Fibroblast of pulmonary artery (primary cell): Measurements from ENCODE around the gene CRHR1.

Experiments
- DNase-seq: peaks from one replicate; pipeline ENCODE4 v3.0.0-alpha.2; 2010; ENCODE audit warnings: low read depth
- H3K4me3 ChIP-seq: replicated peaks from 2 replicates; pipeline ENCODE4 v1.5.1; 2011; ENCODE audit warnings: low read depth, mild to moderate bottlenecking, control low read depth, low read length, moderate library complexity
- CTCF ChIP-seq: IDR thresholded peaks from 2 replicates; pipeline ENCODE4 v1.5.1; 2011; ENCODE audit warnings: mild to moderate bottlenecking, control low read depth, low read length, inconsistent platforms; ENCODE audit errors: missing control alignments

Gene CRHR1

GRCh38 chr17:45757431-45758218 lies 26.5 kb upstream of the CRHR1 start:
- TF ChIP-seq CTCF, result no peak
- DNase-seq, result no peak
- H3K4me3 ChIP-seq, result no peak overlapping the region

GRCh38 chr17:45758544-45758943 lies 25.6 kb upstream of the CRHR1 start:
- no peak for DNase-seq
- TF ChIP-seq CTCF, result no peak
- no peak overlapping the region for H3K4me3 ChIP-seq

GRCh38 chr17:45759761-45760160 lies 24.4 kb upstream of the CRHR1 start:
- H3K4me3 ChIP-seq, result no peak overlapping the region
- DNase-seq, result no peak
- no peak for TF ChIP-seq CTCF

- TF ChIP-seq CTCF, result no peak
- no peak for DNase-seq
- H3K4me3 ChIP-seq, result no peak overlapping the region
Measured at GRCh38 chr17:45761957-45762565, 22.1 kb upstream of the CRHR1 start.

GRCh38 chr17:45763182-45763581 lies 20.9 kb upstream of the CRHR1 start:
- no peak overlapping the region for H3K4me3 ChIP-seq
- DNase-seq, result no peak
- TF ChIP-seq CTCF, result no peak

GRCh38 chr17:45764479-45764878 lies 19.6 kb upstream of the CRHR1 start:
- no peak overlapping the region for H3K4me3 ChIP-seq
- TF ChIP-seq CTCF, result no peak
- DNase-seq, result no peak
